ENCODE results near the gene FHL1.

The FHL1 gene

DNA sequence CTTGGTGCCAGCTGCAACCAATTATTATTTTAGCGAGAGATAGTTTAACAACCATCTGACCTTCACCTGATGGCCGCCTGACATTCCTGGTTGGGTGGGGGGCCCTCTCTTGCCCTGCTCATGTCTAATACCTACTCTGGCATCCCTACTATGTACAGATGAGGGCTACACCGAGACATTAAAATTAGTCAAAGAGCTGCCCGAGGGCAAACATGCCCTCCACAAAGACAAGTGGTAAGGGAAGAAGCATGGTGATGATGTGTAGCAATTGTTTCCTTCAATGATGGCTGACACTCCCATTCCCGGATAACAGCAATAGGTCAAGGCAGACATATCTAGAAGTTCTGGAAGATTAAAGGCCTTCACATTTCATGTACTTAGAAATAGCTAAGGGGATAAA, 54.3 kb downstream of the FHL1 start:
- TF ChIP-seq EZH2 (IDR thresholded peaks at IDR 0.05; ENCODE audit: borderline replicate concordance, low read depth, low read length, severe bottlenecking) = no peak
- TF ChIP-seq, protein P1, sequence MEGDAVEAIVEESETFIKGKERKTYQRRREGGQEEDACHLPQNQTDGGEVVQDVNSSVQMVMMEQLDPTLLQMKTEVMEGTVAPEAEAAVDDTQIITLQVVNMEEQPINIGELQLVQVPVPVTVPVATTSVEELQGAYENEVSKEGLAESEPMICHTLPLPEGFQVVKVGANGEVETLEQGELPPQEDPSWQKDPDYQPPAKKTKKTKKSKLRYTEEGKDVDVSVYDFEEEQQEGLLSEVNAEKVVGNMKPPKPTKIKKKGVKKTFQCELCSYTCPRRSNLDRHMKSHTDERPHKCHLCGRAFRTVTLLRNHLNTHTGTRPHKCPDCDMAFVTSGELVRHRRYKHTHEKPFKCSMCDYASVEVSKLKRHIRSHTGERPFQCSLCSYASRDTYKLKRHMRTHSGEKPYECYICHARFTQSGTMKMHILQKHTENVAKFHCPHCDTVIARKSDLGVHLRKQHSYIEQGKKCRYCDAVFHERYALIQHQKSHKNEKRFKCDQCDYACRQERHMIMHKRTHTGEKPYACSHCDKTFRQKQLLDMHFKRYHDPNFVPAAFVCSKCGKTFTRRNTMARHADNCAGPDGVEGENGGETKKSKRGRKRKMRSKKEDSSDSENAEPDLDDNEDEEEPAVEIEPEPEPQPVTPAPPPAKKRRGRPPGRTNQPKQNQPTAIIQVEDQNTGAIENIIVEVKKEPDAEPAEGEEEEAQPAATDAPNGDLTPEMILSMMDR (IDR thresholded peaks at IDR 0.05; ENCODE audit: borderline replicate concordance, extremely low read depth, low read length, poor library complexity, severe bottlenecking) = no peak
- Histone ChIP-seq H3K9me3 (ENCODE audit: insufficient read depth, low read length, severe bottlenecking) (no peaks in the 10 kb centered on the region), H3K36me3 (ENCODE audit: insufficient read depth, low read length) (no peaks in the 10 kb centered on the region), H3K4me2 (ENCODE audit: insufficient read depth, low read length) (no peak overlapping the region), H4K20me1 (ENCODE audit: insufficient read depth, low read length) (no peaks in the 10 kb centered on the region), H3K27me3 (ENCODE audit: insufficient read depth, low read length, poor library complexity) (no peaks in the 10 kb centered on the region), H3K9ac (ENCODE audit: low read depth, low read length) (no peak overlapping the region), H3K4me1 (ENCODE audit: insufficient read depth, low read length) (no peaks in the 10 kb centered on the region), H3K79me2 (ENCODE audit: insufficient read depth, low read length) (no peaks in the 10 kb centered on the region), H2AFZ (ENCODE audit: low read depth, low read length) (no peak overlapping the region), H3K27ac (ENCODE audit: low read length) (no peak overlapping the region), H3K4me3 (ENCODE audit: low read depth in 1 of 2, low read length in 2 of 2) (no peak overlapping the region)
- DNase-seq (no peak), ATAC-seq (ENCODE audit: insufficient read depth, low read depth) (no peak)

DNA sequence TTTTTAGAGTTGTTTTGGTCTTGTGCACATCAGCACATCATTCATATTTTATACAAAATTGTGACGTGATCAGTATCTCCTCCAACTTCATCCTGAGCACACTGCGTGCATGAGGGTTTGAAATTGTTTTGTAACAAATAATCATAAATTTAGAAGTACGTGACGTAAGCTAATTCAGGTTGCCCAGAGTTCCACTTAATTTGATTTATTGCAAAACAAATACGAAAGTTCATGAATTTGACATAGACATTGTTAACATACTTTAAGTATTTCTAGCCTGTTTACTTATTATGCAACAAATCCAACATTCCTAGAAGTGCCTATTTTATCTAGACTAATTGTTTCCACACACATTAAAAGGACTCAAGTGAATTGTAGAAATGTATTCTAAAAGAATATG, 55.6 kb downstream of the FHL1 start:
- Histone ChIP-seq H3K79me2 (ENCODE audit: insufficient read depth, low read length) (no peaks in the 10 kb centered on the region), H3K4me2 (ENCODE audit: insufficient read depth, low read length) (no peak overlapping the region), H3K36me3 (ENCODE audit: insufficient read depth, low read length) (no peaks in the 10 kb centered on the region), H3K27ac (ENCODE audit: low read length) (no peak overlapping the region), H3K9me3 (ENCODE audit: insufficient read depth, low read length, severe bottlenecking) (no peaks in the 10 kb centered on the region), H3K27me3 (ENCODE audit: insufficient read depth, low read length, poor library complexity) (no peaks in the 10 kb centered on the region), H3K4me3 (ENCODE audit: low read depth in 1 of 2, low read length in 2 of 2) (no peak overlapping the region), H4K20me1 (ENCODE audit: insufficient read depth, low read length) (no peaks in the 10 kb centered on the region), H3K9ac (ENCODE audit: low read depth, low read length) (no peak overlapping the region), H2AFZ (ENCODE audit: low read depth, low read length) (no peak overlapping the region), H3K4me1 (ENCODE audit: insufficient read depth, low read length) (no peaks in the 10 kb centered on the region)
- no peak for DNase-seq
- ATAC-seq (ENCODE audit: insufficient read depth, low read depth) = no peak
- TF ChIP-seq, protein P1 (IDR thresholded peaks at IDR 0.05; ENCODE audit: borderline replicate concordance, extremely low read depth, low read length, poor library complexity, severe bottlenecking) = no peak
- no peak for TF ChIP-seq EZH2 (IDR thresholded peaks at IDR 0.05; ENCODE audit: borderline replicate concordance, low read depth, low read length, severe bottlenecking)

DNA sequence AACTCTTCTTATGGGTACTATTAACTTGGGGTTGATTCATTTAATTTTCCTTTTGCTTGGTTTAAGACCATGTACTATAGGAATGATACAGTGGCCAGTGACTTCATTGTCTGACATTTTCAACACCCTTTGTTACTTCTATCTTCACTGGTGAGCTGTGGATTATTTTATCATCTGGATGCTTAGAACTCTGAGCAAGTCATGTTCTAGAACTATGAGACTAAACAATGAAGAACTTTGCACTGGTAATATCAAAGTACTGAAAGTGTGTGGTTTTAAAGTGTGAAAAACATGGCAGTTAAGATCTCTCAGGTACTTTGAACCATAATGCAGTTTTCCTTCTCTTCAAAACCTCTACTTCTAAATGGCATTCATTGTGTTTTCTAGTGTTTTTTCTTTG, 56.1 kb downstream of the FHL1 start:
- Histone ChIP-seq H3K9me3 (ENCODE audit: insufficient read depth, low read length, severe bottlenecking) (no peaks in the 10 kb centered on the region), H3K4me1 (ENCODE audit: insufficient read depth, low read length) (no peaks in the 10 kb centered on the region), H3K27ac (ENCODE audit: low read length) (no peak overlapping the region), H3K79me2 (ENCODE audit: insufficient read depth, low read length) (no peaks in the 10 kb centered on the region), H3K9ac (ENCODE audit: low read depth, low read length) (no peak overlapping the region), H3K36me3 (ENCODE audit: insufficient read depth, low read length) (no peaks in the 10 kb centered on the region), H4K20me1 (ENCODE audit: insufficient read depth, low read length) (no peaks in the 10 kb centered on the region), H2AFZ (ENCODE audit: low read depth, low read length) (no peak overlapping the region), H3K4me3 (ENCODE audit: low read depth in 1 of 2, low read length in 2 of 2) (no peak overlapping the region), H3K27me3 (ENCODE audit: insufficient read depth, low read length, poor library complexity) (no peaks in the 10 kb centered on the region), H3K4me2 (ENCODE audit: insufficient read depth, low read length) (no peak overlapping the region)
- TF ChIP-seq EZH2 (IDR thresholded peaks at IDR 0.05; ENCODE audit: borderline replicate concordance, low read depth, low read length, severe bottlenecking) = no peak
- TF ChIP-seq, protein P1 (IDR thresholded peaks at IDR 0.05; ENCODE audit: borderline replicate concordance, extremely low read depth, low read length, poor library complexity, severe bottlenecking) = no peak
- DNase-seq (no peak), ATAC-seq (ENCODE audit: insufficient read depth, low read depth) (no peak)

DNA sequence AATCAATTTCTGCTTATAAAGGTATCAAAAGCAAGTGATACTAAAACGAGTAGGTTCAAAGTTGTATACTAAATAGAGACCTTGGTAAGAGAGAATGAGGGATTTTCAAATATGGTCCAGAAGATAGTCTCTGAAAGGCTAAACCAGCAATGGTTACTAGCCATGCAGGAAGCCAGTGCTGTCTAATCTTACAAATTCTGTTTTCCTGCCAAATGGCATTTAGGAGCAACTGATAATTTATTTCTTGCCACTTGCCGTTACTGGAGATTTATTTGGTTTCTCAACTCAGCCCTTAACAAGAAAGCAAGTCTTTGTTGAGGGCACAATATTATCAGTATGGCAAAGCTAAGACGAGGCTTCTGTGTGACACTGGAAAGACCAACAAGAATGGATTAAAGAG, 56.6 kb downstream of the FHL1 start:
- H3K79me2 ChIP-seq (ENCODE audit: insufficient read depth, low read length) = no peaks in the 10 kb centered on the region
- H3K9ac ChIP-seq (ENCODE audit: low read depth, low read length) = no peak overlapping the region
- no peaks in the 10 kb centered on the region for H3K9me3 ChIP-seq (ENCODE audit: insufficient read depth, low read length, severe bottlenecking)
- H2AFZ ChIP-seq (ENCODE audit: low read depth, low read length) = no peak overlapping the region
- no peaks in the 10 kb centered on the region for H3K27me3 ChIP-seq (ENCODE audit: insufficient read depth, low read length, poor library complexity)
- TF ChIP-seq EZH2 (IDR thresholded peaks at IDR 0.05; ENCODE audit: borderline replicate concordance, low read depth, low read length, severe bottlenecking) = no peak
- TF ChIP-seq, protein P1 (IDR thresholded peaks at IDR 0.05; ENCODE audit: borderline replicate concordance, extremely low read depth, low read length, poor library complexity, severe bottlenecking) = no peak
- no peaks in the 10 kb centered on the region for H3K36me3 ChIP-seq (ENCODE audit: insufficient read depth, low read length)
- H3K4me3 ChIP-seq (ENCODE audit: low read depth in 1 of 2, low read length in 2 of 2) = no peak overlapping the region
- no peaks in the 10 kb centered on the region for H3K4me1 ChIP-seq (ENCODE audit: insufficient read depth, low read length)
- DNase-seq (no peak), ATAC-seq (ENCODE audit: insufficient read depth, low read depth) (no peak)
- no peak overlapping the region for H3K4me2 ChIP-seq (ENCODE audit: insufficient read depth, low read length)
- H3K27ac ChIP-seq (ENCODE audit: low read length) = no peak overlapping the region
- no peaks in the 10 kb centered on the region for H4K20me1 ChIP-seq (ENCODE audit: insufficient read depth, low read length)
